BJ (cell line): Measurements from ENCODE around the gene NKAIN4. TPM values are rescaled to one million over a fixed set of nuclear protein-coding genes. Genes with fewer than 3 reads are reported as not detected.

Experiments
- CTCF ChIA-PET: fragments of 350-600 bp; formaldehyde crosslinking; extraction: SDS; loops from one replicate; lab custom pipeline; 2021; ENCODE audit warnings: antibody characterized with exemption, inconsistent platforms; lab: Yijun Ruan, JAX
- POLR2A ChIA-PET: fragments of 300-600 bp; sonication (Branson Sonifier 250); formaldehyde crosslinking; extraction: SDS; loops from one replicate; lab custom pipeline; 2021; ENCODE audit warnings: antibody characterized with exemption; lab: Charles Lee
- DNase-seq: peaks from one replicate; pipeline ENCODE4 v3.0.0-alpha.2; 2011; ENCODE audit warnings: low read depth
- H3K27me3 ChIP-seq: 2 replicates; pipeline ENCODE4 v1.6.0; 2011; ENCODE audit warnings: low read length; ENCODE audit not compliant: control insufficient read depth, insufficient read depth
- H3K36me3 ChIP-seq: 2 replicates; pipeline ENCODE4 v1.5.1; 2011; ENCODE audit warnings: low read length; ENCODE audit not compliant: control insufficient read depth, insufficient read depth
- H3K4me3 ChIP-seq: 2 replicates; pipeline ENCODE4 v1.5.1; 2011; ENCODE audit warnings: low read depth, mild to moderate bottlenecking, control low read depth, low read length
- polyA plus RNA-seq: library from polyadenylated mRNA; depleted of rRNA; stranded (reverse); fragments of >200 nt; gene quantifications from 2 replicates; pipeline ENCODE4 v1.2.3, GENCODE V29; 2011
- TF ChIP-seq, protein P1 (sequence below): IDR thresholded peaks from 2 replicates; pipeline ENCODE4 v1.5.1; 2011; ENCODE audit warnings: low read depth, mild to moderate bottlenecking, control low read depth, inconsistent platforms, low read length, moderate library complexity; ENCODE audit not compliant: insufficient read depth

The NKAIN4 gene
- polyA plus RNA-seq, 1 experiment, result not detected

DNA sequence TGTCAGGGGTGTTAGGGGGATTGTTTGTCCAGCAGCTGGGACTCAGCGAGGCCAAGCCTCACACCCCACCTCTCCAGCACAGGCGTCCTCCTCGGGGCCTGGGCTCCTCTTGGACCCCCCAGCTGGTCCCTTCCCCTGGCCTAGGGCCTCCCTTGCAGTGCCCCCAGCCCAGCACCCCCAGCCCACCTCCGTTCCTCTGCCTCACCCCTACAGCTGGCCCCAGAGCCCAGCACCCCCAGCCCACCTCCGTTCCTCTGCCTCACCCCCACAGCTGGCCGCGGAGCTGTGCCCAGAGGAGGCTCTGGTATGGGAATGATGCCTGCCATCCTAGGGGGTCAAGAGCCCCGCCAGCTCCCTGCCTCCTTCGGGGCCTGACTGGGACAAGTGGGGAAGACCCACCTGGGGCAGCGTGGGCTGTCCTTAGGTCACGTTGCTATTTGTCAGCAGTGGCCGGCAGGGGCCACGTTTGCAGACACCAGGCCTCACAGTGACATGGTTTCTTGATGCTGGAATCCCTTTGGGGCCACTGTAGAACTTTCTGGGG, 30.8 kb upstream of the NKAIN4 start:
- H3K36me3 ChIP-seq, result peaks cover 67% of the 10 kb centered on the region
- no peaks in the 10 kb centered on the region for H3K27me3 ChIP-seq
- no peak for DNase-seq
- TF ChIP-seq, protein P1, sequence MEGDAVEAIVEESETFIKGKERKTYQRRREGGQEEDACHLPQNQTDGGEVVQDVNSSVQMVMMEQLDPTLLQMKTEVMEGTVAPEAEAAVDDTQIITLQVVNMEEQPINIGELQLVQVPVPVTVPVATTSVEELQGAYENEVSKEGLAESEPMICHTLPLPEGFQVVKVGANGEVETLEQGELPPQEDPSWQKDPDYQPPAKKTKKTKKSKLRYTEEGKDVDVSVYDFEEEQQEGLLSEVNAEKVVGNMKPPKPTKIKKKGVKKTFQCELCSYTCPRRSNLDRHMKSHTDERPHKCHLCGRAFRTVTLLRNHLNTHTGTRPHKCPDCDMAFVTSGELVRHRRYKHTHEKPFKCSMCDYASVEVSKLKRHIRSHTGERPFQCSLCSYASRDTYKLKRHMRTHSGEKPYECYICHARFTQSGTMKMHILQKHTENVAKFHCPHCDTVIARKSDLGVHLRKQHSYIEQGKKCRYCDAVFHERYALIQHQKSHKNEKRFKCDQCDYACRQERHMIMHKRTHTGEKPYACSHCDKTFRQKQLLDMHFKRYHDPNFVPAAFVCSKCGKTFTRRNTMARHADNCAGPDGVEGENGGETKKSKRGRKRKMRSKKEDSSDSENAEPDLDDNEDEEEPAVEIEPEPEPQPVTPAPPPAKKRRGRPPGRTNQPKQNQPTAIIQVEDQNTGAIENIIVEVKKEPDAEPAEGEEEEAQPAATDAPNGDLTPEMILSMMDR, result no peak
- H3K4me3 ChIP-seq, result no peak overlapping the region
- ChIA-PET POLR2A (no interaction called here), CTCF (interaction anchor here (1.0 to 2.7 kb wide), 4 partner anchors 14 to 61 kb away, joined by 3 to 17 read pairs (median 6); no protein-coding TSS in a partner anchor)

GRCh38 chr20:63284544-63284949, 30.3 kb upstream of the NKAIN4 start:
- DNase-seq, result no peak
- no peak overlapping the region for H3K4me3 ChIP-seq
- ChIA-PET CTCF (interaction anchor here (1.0 to 1.8 kb wide), 2 partner anchors 14 to 26 kb away, joined by 3 to 7 read pairs; no protein-coding TSS in a partner anchor), POLR2A (no interaction called here)
- TF ChIP-seq, protein P1, result no peak
- H3K27me3 ChIP-seq, result no peaks in the 10 kb centered on the region
- peaks cover 68% of the 10 kb centered on the region for H3K36me3 ChIP-seq

DNA sequence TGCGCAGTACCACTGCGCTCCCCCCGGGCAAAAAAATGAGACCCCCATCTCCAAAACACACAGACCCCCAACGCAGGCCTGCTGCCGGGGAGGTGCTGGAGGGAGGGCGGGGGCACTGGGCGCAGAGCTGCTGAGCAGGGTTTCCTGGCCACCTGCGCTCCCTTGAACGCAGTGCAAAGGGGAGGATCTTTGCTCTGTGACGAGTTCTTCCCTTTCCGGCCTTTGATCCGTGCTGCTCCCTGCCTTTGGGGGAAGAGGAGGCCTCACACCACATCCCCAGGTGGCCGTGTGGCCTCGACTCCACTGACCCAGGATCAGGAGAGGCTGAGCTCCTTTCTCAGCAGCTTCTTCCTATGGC, 29.8 kb upstream of the NKAIN4 start:
- DNase-seq, result no peak
- POLR2A ChIA-PET, result no interaction called here
- Histone ChIP-seq H3K27me3 (no peaks in the 10 kb centered on the region), H3K4me3 (no peak overlapping the region), H3K36me3 (peaks cover 69% of the 10 kb centered on the region)
- TF ChIP-seq, protein P1, result no peak
- CTCF ChIA-PET, result interaction anchor here (1.0 to 1.8 kb wide), 2 partner anchors 15 to 26 kb away, joined by 3 to 7 read pairs; no protein-coding TSS in a partner anchor

GRCh38 chr20:63283397-63284082, 29.3 kb upstream of the NKAIN4 start:
- POLR2A ChIA-PET, result no interaction called here
- Histone ChIP-seq H3K36me3 (peaks cover 69% of the 10 kb centered on the region), H3K4me3 (no peak overlapping the region), H3K27me3 (no peaks in the 10 kb centered on the region)
- CTCF ChIA-PET, result interaction anchor here (1.8 to 1.9 kb wide), 2 partner anchors 7 to 27 kb away, joined by 7 to 8 read pairs; no protein-coding TSS in a partner anchor
- no peak for DNase-seq
- TF ChIP-seq, protein P1, result no peak

- CTCF ChIA-PET, result interaction anchor here (1.7 to 1.9 kb wide), 2 partner anchors 8 to 59 kb away, joined by 7 to 8 read pairs; no protein-coding TSS in a partner anchor
These were observed 28.7 kb upstream of the NKAIN4 start for GRCh38 chr20:63282946-63283345.

More at GRCh38 chr20:63282946-63283345, 28.7 kb upstream of the NKAIN4 start:
- peaks cover 70% of the 10 kb centered on the region for H3K36me3 ChIP-seq
- POLR2A ChIA-PET, result no interaction called here
- H3K27me3 ChIP-seq, result no peaks in the 10 kb centered on the region
- TF ChIP-seq, protein P1, result no peak
- no peak overlapping the region for H3K4me3 ChIP-seq
- DNase-seq, result no peak
